Endodermal cell (in vitro differentiated cells): Measurements from ENCODE around the gene ZNF358. TPM values are rescaled to one million over a fixed set of nuclear protein-coding genes. Genes with fewer than 3 reads are reported as not detected.

ENCODE experiments used
- DNase-seq: peaks from one replicate; pipeline ENCODE4 v3.0.0-alpha.2; 2017
- H3K27ac ChIP-seq: 2 replicates; pipeline ENCODE4 v1.5.1; 2013; ENCODE audit warnings: mild to moderate bottlenecking, low read depth, low read length, moderate library complexity
- H3K27me3 ChIP-seq: 2 replicates; pipeline ENCODE4 v1.6.1; 2013; ENCODE audit warnings: mild to moderate bottlenecking, low read length, moderate library complexity; ENCODE audit not compliant: insufficient read depth, control insufficient read depth, poor library complexity, severe bottlenecking
- H3K36me3 ChIP-seq: 2 replicates; pipeline ENCODE4 v1.7.0; 2013; ENCODE audit warnings: mild to moderate bottlenecking, low read length, moderate library complexity; ENCODE audit not compliant: control insufficient read depth, insufficient read depth
- H3K4me1 ChIP-seq: one replicate; pipeline ENCODE4 v1.7.0; 2013; ENCODE audit warnings: low read length; ENCODE audit not compliant: control insufficient read depth, insufficient read depth
- H3K4me3 ChIP-seq: 2 replicates; pipeline ENCODE4 v1.5.1; 2013; ENCODE audit warnings: mild to moderate bottlenecking, low read length, moderate library complexity
- H3K9ac ChIP-seq: 2 replicates; pipeline ENCODE4 v1.6.1; 2013; ENCODE audit warnings: mild to moderate bottlenecking, low read length, moderate library complexity; ENCODE audit not compliant: poor library complexity, severe bottlenecking; ENCODE audit errors: extremely low read depth
- H3K9me3 ChIP-seq: 2 replicates; pipeline ENCODE4 v1.6.1; 2013; ENCODE audit warnings: mild to moderate bottlenecking, low read length, moderate library complexity; ENCODE audit not compliant: control insufficient read depth
- H3K27ac Mint-ChIP-seq: 2 replicates; pipeline ENCODE4 v1.8.0; 2020; ENCODE audit warnings: mixed read lengths
- H3K27me3 Mint-ChIP-seq: 2 replicates; pipeline ENCODE4 v1.8.0; 2021; ENCODE audit warnings: mild to moderate bottlenecking, mixed read lengths; ENCODE audit not compliant: insufficient read depth
- H3K36me3 Mint-ChIP-seq: 2 replicates; pipeline ENCODE4 v1.8.0; 2020; ENCODE audit warnings: low read depth, mixed read lengths
- H3K4me1 Mint-ChIP-seq: 2 replicates; pipeline ENCODE4 v1.8.0; 2020; ENCODE audit warnings: mixed read lengths
- H3K4me3 Mint-ChIP-seq: 2 replicates; pipeline ENCODE4 v1.8.0; 2020; ENCODE audit warnings: mild to moderate bottlenecking, moderate library complexity, mixed read lengths
- H3K9me3 Mint-ChIP-seq: 2 replicates; pipeline ENCODE4 v1.8.0; 2020; ENCODE audit warnings: mild to moderate bottlenecking, mixed read lengths
- CTCF ChIP-seq: fragments of 200-600 bp; sonication (generic); conservative IDR thresholded peaks from 2 replicates; pipeline ENCODE4 v1.5.0; 2021; ENCODE audit warnings: antibody characterized with exemption, mild to moderate bottlenecking
- WGBS, 2 experiments: methylation state at CpG; one replicate each; pipeline versions ENCODE4 v1.1.5 to v1.1.7; 2013; ENCODE audit warnings: missing lambda C conversion rate in 2 of 2, mixed read lengths in 1 of 2; ENCODE audit not compliant: insufficient coverage in 1 of 2, insufficient read length in 1 of 2; 5-methylcytosine and 5-hydroxymethylcytosine counted together
- total RNA-seq, 2 donors: library from RNA; stranded (reverse); fragmentation: NEBNext Ultra II Directional in 1 of 2; extraction: Animal tissue kit (Norgen Biotek cat#: 25700) in 1 of 2; gene quantifications; 2 replicates in 1 of 2; 3 replicates in 1 of 2; pipeline ENCODE4 v1.2.1, GENCODE V29; 2021

Gene ZNF358
- total RNA-seq, 2 donors from 2014 or later, result 45.9 to 53.2 TPM

GRCh38 chr19:7494416-7495098 is 21.3 kb upstream of the ZNF358 start:
- Mint-ChIP-seq H3K27ac (no peak overlapping the region), H3K36me3 (no peaks in the 10 kb centered on the region), H3K27me3 (peaks cover 32% of the 10 kb centered on the region), H3K4me1 (peaks cover 1% of the 10 kb centered on the region), H3K4me3 (no peak overlapping the region), H3K9me3 (no peaks in the 10 kb centered on the region)
- TF ChIP-seq CTCF, result peak; percentile 31
- WGBS, 2 experiments, result 85 to 87% methylated on average over 9 to 13 of the region's 13 CpGs
- Histone ChIP-seq H3K4me3 (no peak overlapping the region), H3K9me3 (no peaks in the 10 kb centered on the region), H3K27ac (peak overlapping the region; percentile 75), H3K36me3 (no peaks in the 10 kb centered on the region), H3K27me3 (peaks cover 7% of the 10 kb centered on the region), H3K4me1 (peaks cover under 1% of the 10 kb centered on the region), H3K9ac (no peak overlapping the region)
- no peak for DNase-seq

- no peaks in the 10 kb centered on the region for H3K9me3 Mint-ChIP-seq
- TF ChIP-seq CTCF, result peak; percentile 71
- H3K27ac Mint-ChIP-seq, result no peak overlapping the region
- peak; percentile 75 for DNase-seq
- no peaks in the 10 kb centered on the region for H3K9me3 ChIP-seq
- H3K36me3 Mint-ChIP-seq, result no peaks in the 10 kb centered on the region
- H3K4me3 Mint-ChIP-seq, result no peak overlapping the region
- no peaks in the 10 kb centered on the region for H3K4me1 Mint-ChIP-seq
- H3K4me3 ChIP-seq, result no peak overlapping the region
- no peak overlapping the region for H3K27ac ChIP-seq
- H3K36me3 ChIP-seq, result no peaks in the 10 kb centered on the region
- H3K27me3 ChIP-seq, result peaks cover 30% of the 10 kb centered on the region
- 70 to 72% methylated on average over 6 to 7 of the region's 7 CpGs for WGBS, 2 experiments
- peaks cover 57% of the 10 kb centered on the region for H3K27me3 Mint-ChIP-seq
- H3K4me1 ChIP-seq, result no peaks in the 10 kb centered on the region
- no peak overlapping the region for H3K9ac ChIP-seq
Measured at GRCh38 chr19:7497292-7497691, 18.6 kb upstream of the ZNF358 start.

GRCh38 chr19:7500811-7501450 is 15.0 kb upstream of the ZNF358 start:
- no peak overlapping the region for H3K27ac Mint-ChIP-seq
- TF ChIP-seq CTCF, result peak; percentile 51
- Histone ChIP-seq H3K9me3 (no peaks in the 10 kb centered on the region), H3K27ac (no peak overlapping the region), H3K36me3 (no peaks in the 10 kb centered on the region), H3K4me1 (no peaks in the 10 kb centered on the region), H3K27me3 (peaks cover 46% of the 10 kb centered on the region), H3K4me3 (peak overlapping the region; percentile 64), H3K9ac (no peak overlapping the region)
- 1 to 3% methylated on average over 27 to 93 of the region's 93 CpGs for WGBS, 2 experiments
- no peaks in the 10 kb centered on the region for H3K36me3 Mint-ChIP-seq
- H3K4me1 Mint-ChIP-seq, result no peaks in the 10 kb centered on the region
- no peaks in the 10 kb centered on the region for H3K9me3 Mint-ChIP-seq
- peaks cover 84% of the 10 kb centered on the region for H3K27me3 Mint-ChIP-seq
- DNase-seq, result peak; percentile 93
- peak overlapping the region; percentile 36 for H3K4me3 Mint-ChIP-seq
